ENCODE measurements around the gene RBM33.
A peak's percentile ranks its signal among the peaks of the same experiment; 100 is the strongest.
"Not testable (repeated sequence)": the region's sequence is repeated elsewhere in the genome, so short reads cannot be mapped to it uniquely, and the experiment has no call there.

The RBM33 gene, protein sequence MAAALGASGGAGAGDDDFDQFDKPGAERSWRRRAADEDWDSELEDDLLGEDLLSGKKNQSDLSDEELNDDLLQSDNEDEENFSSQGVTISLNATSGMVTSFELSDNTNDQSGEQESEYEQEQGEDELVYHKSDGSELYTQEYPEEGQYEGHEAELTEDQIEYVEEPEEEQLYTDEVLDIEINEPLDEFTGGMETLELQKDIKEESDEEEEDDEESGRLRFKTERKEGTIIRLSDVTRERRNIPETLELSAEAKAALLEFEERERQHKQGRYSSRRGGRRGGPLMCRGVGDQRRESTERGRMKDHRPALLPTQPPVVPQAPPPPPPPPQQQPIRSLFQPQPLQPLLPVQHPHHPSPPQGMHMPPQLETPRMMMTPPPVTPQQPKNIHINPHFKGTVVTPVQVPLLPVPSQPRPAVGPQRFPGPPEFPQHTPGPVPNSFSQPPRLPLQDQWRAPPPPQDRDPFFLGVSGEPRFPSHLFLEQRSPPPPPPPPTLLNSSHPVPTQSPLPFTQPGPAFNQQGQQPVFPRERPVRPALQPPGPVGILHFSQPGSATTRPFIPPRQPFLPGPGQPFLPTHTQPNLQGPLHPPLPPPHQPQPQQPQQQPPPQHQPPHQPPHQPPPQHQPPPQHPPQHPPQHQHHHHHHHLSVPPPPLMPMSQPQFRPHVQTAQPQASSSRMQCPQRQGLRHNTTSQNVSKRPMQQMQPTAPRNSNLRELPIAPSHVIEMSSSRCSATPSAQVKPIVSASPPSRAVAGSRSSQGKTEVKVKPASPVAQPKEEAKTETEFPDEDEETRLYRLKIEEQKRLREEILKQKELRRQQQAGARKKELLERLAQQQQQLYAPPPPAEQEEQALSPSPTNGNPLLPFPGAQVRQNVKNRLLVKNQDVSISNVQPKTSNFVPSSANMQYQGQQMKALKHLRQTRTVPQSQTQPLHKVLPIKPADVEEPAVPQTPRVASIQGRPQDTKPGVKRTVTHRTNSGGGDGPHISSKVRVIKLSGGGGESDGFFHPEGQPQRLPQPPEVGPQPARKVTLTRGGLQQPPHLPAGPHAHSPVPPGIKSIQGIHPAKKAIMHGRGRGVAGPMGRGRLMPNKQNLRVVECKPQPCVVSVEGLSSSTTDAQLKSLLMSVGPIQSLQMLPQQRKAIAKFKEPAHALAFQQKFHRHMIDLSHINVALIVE

DNA sequence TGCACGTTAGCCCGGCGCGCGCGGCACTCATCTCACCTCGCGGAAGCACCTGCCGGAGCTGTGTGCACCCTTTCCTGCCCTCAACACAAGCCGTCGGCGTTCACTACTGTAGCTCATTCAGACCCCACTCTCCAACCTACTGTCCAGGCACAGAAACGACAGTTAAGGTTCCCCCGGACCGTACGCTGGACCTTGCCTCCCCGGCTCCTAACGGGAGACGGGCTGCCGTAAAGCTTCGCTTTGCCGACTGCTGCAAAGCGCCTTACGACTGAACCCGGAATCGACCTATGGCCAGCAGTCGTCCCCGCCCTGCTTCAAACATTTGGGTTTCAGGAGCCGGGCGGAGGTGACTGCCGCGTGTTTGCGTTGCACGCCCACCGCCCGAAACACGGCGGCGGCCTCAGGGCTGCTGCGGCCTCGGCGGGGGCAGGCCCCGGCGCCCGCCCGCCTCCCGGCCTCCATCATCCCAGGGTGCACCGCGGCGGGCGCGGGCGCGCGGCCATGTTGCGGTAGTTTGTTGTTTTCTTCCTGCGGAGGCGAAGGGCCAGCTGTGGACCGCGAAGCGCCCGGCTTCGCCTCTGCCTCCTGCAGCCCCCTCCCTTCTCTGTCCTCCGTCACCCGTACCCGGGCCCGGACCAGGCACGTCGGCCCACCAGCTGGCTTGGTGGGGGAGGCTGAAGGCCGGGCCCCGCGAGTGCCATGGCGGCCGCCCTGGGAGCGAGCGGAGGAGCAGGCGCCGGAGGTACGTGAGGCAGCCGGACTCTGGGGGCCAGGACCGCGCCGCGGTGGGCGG, at the start of gene RBM33:
Gene RBM33, plus strand, starts transcription at position 484 of the 793 bp plus-strand sequence. Its CDS starts 216 bp downstream, at position 700.
- peak; percentile 50 for DNase-seq

DNA sequence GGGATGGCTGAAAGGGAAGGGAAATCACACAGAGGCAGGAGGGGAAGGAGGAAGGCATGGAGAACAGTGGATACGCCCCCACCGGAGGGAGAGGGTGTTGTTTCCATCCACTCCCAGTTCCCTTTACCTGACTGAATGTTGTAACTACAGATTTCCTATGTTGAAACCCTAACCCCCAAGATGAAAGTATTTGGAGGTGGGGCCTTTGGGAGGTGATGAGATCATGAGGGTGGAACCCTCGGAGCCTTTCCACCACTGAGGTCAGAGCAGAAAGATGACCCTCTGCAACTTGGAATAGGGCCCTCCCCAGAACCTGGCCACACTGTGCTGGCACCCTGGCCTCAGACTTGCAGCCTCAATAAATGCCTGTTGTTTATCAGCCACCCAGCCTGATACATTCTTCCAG, 49.5 kb upstream of the RBM33 start:
- no peak for DNase-seq

- no peak for DNase-seq
Measured at GRCh38 chr7:155597753-155598140, 46.7 kb upstream of the RBM33 start.

- DNase-seq: no peak
Measured at GRCh38 chr7:155598810-155599210, 45.7 kb upstream of the RBM33 start.

DNA sequence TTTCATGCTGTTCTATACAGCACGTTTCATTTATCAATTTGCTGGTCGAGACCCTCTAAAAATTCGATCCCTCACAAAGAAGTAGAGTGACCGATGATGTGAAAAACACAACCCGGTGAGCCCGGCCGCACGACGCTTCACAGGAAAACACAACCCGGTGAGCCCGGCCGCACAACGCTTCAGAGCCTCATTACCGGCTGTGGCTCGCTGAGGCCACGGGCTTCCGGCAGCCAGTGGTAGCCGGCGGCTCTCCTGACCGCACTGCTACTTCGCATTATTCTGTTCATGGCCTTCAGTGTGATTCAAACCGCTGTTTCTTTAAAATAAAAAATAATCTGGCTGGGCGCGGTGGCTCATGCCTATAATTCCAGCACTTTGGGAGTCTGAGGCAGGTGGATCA, 42.3 kb upstream of the RBM33 start:
- no peak for DNase-seq

DNA sequence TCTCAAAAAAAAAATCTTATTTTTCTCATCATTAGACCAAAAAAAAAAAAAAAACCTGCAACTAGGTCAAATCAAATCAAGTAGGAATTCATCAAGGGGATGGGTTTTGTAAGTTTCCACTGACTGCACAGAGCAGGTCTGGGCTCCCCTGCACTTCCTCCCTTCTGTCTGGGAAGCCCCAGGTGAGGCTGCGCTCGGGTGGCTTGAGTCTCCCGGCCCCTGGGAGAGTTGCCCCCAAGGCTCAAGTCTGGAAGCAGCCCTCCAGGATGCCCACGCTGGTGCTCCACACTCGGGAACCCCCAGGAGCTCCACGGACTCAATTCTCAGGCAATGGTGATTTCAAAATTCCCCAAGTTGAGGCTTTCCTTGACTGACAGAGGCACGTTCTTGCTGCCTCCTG, 41.7 kb upstream of the RBM33 start:
- DNase-seq: no peak

DNA sequence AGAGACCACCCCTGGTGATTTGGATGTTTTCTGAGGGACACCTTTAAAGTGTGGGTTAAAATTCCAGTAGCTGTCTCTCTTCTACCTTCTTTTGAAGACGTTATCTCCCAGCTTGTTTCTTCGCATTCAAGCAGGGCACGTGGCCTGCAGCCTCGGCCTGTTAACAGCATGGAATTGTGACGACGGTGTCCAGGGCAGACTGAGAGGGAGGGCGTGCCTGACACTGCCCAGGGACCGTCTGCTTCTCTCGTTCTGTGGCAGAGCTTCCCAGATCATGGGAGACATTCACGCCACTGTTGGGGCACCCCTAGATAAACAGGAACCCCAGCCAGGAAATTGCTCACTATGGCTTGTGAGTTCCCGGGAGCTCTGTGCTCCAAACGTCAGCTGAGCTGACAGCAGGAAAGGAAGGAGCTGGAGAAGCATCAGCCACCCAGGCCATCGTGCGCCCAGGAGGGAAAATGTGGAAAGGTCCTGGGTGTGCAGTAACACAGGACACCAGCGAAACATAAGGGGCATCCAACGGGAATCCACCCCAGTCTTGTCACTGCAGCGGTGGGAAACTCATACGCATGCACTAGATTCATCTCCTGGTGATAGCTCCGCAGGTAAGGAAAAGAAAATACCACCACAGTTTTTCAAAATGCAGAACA, 41.1 kb upstream of the RBM33 start:
- no peak for DNase-seq

DNA sequence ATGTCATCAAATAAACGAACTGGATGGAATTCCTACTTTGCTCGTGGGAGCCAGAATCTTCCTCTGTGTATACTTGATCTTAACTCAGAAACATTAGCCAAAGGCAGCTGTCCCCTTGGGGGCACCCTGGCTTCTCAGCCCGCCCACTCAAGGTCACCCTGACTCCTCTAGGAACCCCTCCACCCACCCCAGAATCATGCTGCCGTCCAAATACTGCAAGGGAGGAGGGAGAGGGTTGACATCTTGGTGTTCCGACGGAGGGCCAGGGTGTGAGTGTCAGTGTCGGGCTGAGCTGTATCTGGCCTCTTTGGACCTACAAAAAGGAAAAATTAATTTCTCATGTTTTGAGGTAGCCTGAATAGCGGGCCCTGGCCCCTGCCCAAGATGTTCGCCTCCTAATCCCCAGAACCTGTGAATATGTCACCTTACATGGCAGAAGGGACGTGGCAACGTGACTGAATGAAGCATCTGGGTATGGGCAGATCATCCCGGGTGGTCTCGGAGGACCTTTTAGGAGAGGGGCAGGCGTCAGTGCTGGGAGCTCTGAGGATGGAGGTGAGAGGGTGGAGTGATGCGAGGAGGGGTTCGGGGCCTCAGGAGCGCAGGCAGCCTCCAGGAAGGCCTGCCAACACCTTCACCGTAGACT, 40.5 kb upstream of the RBM33 start:
- no peak for DNase-seq

DNA sequence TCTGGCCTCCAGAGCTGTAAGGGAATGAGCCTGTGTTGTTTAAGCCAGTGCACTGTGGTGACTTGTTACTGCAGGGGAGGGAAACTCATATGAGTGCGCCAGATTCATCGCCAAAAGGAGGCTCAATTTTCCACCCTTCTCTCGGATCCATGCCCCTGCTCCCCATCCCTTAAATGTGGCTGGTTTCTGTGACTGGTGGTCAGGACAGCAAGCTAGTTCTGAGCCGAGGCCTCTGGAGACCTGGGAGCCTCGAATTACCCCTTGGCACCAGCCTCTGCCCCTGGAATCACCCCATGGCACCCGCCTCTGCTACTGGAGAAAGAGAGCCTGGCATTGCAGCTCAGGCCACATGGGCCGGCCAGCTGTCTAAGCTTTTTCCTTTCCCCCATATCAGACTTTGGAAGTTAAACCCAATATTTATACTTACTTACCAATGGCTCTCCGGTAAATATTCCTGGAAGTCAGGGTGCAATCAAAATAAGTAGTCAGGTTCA, 39.9 kb upstream of the RBM33 start:
- no peak for DNase-seq

- DNase-seq: no peak
Measured at GRCh38 chr7:155609185-155609584, 35.3 kb upstream of the RBM33 start.

DNA sequence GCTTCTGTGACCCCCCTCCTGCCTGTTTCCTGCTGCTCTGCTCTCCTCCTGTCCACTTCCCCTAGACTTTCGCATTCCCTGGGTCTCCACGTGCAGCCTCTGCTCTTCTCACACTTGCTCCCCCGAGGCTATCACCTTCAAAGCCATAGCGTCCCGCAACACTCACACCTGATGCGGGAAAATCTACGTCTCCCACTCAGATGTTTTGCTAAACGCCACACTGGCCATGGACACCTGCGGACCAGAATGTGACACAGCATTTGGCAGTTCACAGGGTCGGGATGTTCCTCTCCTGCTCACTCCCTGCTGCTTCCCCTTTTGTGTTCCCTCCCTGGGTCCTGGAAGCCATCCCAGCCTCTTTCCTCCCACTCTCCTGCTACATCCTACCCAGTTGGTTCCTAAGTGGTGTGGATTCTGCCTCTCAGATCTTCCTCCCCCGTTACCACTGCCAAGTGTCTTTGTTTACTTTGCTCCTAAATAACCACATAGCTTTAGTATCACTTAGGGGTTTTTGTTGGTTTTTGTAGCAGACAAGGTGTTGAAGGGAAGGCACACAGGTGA, 33.7 kb upstream of the RBM33 start:
- DNase-seq: no peak

DNA sequence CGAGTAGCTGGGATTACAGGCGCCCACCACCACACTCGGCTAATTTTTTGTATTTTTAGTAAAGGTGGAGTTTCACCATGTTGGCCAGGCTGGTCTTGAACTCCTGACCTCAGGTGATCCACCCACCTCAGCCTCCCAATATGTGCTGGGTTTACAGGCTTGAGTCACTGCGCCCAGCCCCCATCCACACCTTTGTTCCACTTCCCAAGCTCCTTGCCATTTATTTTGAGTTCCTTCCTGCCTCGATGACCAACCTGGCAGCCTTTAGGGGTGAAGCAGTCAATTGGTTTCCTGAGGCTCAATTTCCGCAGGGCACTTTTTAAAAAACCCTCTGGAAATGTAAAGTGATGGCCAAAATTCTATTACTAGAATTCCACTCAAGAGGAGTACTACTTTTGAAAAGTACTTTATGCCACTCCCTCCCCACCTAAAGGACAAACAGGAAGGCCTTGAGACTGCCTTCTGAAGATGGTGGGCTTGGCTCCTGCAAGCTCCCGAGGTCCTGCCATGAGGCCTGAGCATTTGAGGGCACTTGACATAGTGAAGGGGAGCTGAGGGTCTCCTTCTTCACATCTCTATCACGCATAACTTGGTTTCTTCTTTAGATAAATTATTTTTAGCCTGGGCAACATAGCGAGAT, 32.5 kb upstream of the RBM33 start:
- no peak for DNase-seq

DNA sequence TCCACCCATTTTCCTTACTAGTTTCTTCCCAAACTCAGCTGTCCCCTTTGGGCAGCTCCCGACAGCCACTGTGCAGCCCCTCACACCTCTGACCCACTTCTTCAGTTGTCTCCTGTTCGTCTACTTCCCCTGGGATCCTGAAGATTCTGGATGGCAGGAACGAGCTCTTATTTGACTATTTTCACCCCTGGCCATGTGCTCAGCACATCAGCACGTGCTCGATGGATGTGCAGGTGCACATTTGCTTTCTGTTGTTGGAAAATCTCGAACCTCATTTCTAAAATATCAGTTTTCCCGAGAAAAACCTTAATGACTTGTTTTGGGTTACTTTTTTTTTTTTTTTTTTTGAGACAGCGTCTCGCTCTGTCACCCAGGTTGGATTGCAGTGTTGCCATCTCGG, 31.8 kb upstream of the RBM33 start:
- DNase-seq: no peak

GRCh38 chr7:155615085-155615484, 29.4 kb upstream of the RBM33 start:
- not testable (repeated sequence) for DNase-seq

GRCh38 chr7:155618708-155619633, 25.5 kb upstream of the RBM33 start:
- no peak for DNase-seq

DNA sequence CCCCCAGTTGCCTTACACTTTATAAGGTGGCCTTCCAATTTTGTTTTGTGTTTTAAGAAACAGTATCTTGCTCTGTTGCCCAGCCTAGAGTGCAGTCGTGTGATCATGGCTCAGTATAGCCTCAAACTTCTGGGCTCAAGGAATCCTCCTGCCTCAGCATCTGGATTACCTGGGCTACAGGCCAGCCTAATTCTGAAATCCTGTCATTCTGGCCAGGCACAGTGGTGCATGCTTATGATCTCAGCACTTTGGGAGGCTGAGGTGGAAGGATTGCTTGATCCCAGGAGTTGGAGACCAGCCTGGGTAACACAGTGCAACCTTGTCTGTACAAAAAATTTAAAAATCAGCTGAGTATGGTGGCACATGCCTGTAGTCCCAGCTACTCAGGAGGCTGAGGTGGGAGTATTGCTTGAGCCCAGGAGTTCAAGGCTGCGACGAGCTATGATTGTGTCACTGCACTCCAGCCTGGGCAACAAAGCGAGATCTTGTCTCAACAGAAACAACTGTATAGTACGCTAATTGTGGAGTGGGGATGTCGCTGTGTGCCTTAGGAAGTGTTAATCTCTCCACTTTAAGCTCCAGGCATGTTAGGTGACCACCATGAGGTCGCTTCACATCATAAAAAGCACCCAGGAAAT, 24.7 kb upstream of the RBM33 start:
- no peak for DNase-seq

DNA sequence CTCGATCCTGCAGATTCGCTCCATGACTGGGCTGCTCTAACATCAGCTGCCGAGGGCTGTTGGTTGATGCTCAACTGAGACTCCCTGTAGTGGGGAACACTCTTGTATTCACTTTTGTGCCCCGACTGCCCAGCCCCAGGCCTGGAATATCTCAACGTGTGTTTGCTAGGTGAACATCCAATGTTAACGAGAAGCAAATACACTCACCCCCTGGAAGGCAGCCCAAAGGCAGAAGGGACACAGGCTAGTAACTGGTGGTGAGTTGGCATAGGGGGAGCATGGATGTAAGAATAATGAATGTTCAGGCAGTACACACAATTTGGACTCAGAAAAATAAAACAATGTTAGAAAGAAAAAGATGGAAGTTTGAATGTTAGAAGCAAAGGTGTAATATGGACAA, 24.0 kb upstream of the RBM33 start:
- no peak for DNase-seq

DNA sequence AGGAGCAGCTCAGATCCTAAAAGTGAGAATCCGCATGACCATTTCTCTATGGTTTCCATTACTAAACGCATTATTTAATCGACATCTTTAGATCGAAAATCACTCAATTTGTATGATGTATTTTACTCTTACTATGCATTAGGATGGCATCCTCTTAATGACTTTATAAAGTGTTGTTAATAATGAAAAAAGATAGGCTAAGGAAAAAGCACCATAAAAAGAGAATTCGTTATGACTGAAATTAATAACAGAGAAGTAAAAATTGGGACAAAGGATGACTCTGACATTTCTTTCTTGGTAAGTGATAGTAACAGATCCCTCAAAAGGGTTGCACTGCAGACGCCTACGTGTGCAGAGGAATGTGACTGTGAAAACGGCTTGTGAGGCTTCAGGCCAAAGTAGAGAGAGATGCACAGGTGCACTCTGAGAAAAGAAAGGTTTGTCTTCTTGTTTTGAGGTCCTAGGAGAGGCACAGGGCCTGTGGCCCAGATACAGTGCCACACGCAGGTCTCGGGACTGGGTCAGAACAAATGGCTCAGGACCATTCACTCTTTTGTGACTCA, 23.0 kb upstream of the RBM33 start:
- DNase-seq: no peak
